GM12872 (cell line): ENCODE data around the gene CARD10.

Source experiments
- CTCF ChIP-seq: IDR thresholded peaks from 3 replicates; pipeline ENCODE4 v1.5.1; 2011; ENCODE audit warnings: low read depth, mild to moderate bottlenecking, low read length, moderate library complexity; ENCODE audit not compliant: insufficient read depth

CARD10 gene

GRCh38 chr22:37454857-37455686, 64.1 kb downstream of the CARD10 start:
- no peak for TF ChIP-seq CTCF

- no peak for TF ChIP-seq CTCF
These were observed 65.5 kb downstream of the CARD10 start for GRCh38 chr22:37453696-37454095.

- TF ChIP-seq CTCF = no peak
These were observed 68.0 kb downstream of the CARD10 start for GRCh38 chr22:37451218-37451617.

- no peak for TF ChIP-seq CTCF
These were observed 69.7 kb downstream of the CARD10 start for GRCh38 chr22:37449331-37450001.

- no peak for TF ChIP-seq CTCF
These were observed 70.6 kb downstream of the CARD10 start for GRCh38 chr22:37448516-37449127.

GRCh38 chr22:37445501-37445900, 73.7 kb downstream of the CARD10 start:
- TF ChIP-seq CTCF = no peak

GRCh38 chr22:37443977-37444376, 75.2 kb downstream of the CARD10 start:
- no peak for TF ChIP-seq CTCF
